CD4-positive, alpha-beta memory T cell (primary cell): Measurements from ENCODE around the gene JPH2. TPM values are rescaled to one million over a fixed set of nuclear protein-coding genes. Genes with fewer than 3 reads are reported as not detected.
A peak's percentile ranks its signal among the peaks of the same experiment; 100 is the strongest.

Source experiments
- CTCF ChIA-PET: fragments of 350-600 bp; sonication (Branson Sonifier 250); formaldehyde crosslinking; loops from one replicate; lab custom pipeline; 2021; ENCODE audit warnings: inconsistent platforms; ENCODE audit not compliant: partially characterized antibody; lab: Charles Lee
- POLR2A ChIA-PET: fragments of 350-600 bp; sonication (Branson Sonifier 250); formaldehyde crosslinking; loops from one replicate; lab custom pipeline; 2021; ENCODE audit not compliant: partially characterized antibody; lab: Charles Lee
- DNase-seq, 5 donors: peaks; one replicate each; pipeline versions ENCODE4 v3.0.0 to v3.0.0-alpha.2; 2020 to 2022; ENCODE audit warnings: mixed read lengths in 1 of 5
- H3K27ac ChIP-seq: one replicate; pipeline ENCODE4 v1.7.0; 2013; ENCODE audit warnings: low read depth, low read length
- H3K27me3 ChIP-seq: 2 replicates; pipeline ENCODE4 v1.7.0; 2013; ENCODE audit warnings: mild to moderate bottlenecking, low read length, moderate library complexity; ENCODE audit not compliant: insufficient read depth
- H3K36me3 ChIP-seq: 2 replicates; pipeline ENCODE4 v1.7.0; 2013; ENCODE audit warnings: mild to moderate bottlenecking, low read length, moderate library complexity; ENCODE audit not compliant: insufficient read depth
- H3K4me1 ChIP-seq: 2 replicates; pipeline ENCODE4 v1.7.0; 2013; ENCODE audit warnings: mild to moderate bottlenecking, low read length, moderate library complexity; ENCODE audit not compliant: insufficient read depth
- H3K4me3 ChIP-seq, 2 donors: one replicate each; pipeline ENCODE4 v1.7.0; 2013; ENCODE audit warnings: low read length in 2 of 2, mild to moderate bottlenecking in 1 of 2
- H3K9me3 ChIP-seq, 2 donors: one replicate each; pipeline ENCODE4 v1.7.0; 2013; ENCODE audit warnings: low read length in 2 of 2, control low read depth in 1 of 2; ENCODE audit not compliant: control insufficient read depth in 1 of 2
- H3K27ac Mint-ChIP-seq, 7 donors: one replicate each; pipeline ENCODE4 v1.8.0; 2020 to 2021; ENCODE audit warnings: mixed read lengths in 7 of 7, mild to moderate bottlenecking in 6 of 7, inconsistent platforms in 3 of 7, moderate library complexity in 3 of 7
- H3K27me3 Mint-ChIP-seq, 2 donors: one replicate each; pipeline ENCODE4 v1.8.0; 2020 to 2021; ENCODE audit warnings: mixed read lengths in 2 of 2
- H3K36me3 Mint-ChIP-seq, 2 donors: one replicate each; pipeline ENCODE4 v1.8.0; 2020 to 2021; ENCODE audit warnings: mixed read lengths in 2 of 2, inconsistent platforms in 1 of 2, mild to moderate bottlenecking in 1 of 2
- H3K4me1 Mint-ChIP-seq, 4 donors: one replicate each; pipeline ENCODE4 v1.8.0; 2020 to 2021; ENCODE audit warnings: mixed read lengths in 4 of 4, mild to moderate bottlenecking in 1 of 4
- H3K4me3 Mint-ChIP-seq, 8 donors: one replicate each; pipeline ENCODE4 v1.8.0; 2020 to 2021; ENCODE audit warnings: mixed read lengths in 8 of 8, mild to moderate bottlenecking in 7 of 8, moderate library complexity in 6 of 8, inconsistent platforms in 3 of 8
- H3K9me3 Mint-ChIP-seq, 8 donors: one replicate each; pipeline ENCODE4 v1.8.0; 2020 to 2021; ENCODE audit warnings: mixed read lengths in 8 of 8, mild to moderate bottlenecking in 5 of 8, inconsistent platforms in 3 of 8, moderate library complexity in 1 of 8
- intact Hi-C: fragments of 100-400 bp; cut with micrococcal nuclease; formaldehyde crosslinking; loops from one replicate; pipeline ENCODE4 v1.15.1; 2023
- polyA plus RNA-seq, 2 donors: library from polyadenylated mRNA; unstranded; fragments of 300-500 nt; fragmentation: Illumina TruSeq; gene quantifications; one replicate each; pipeline ENCODE4 v1.2.3, GENCODE V29; 2021
- total RNA-seq, 2 experiments: library from RNA; stranded (reverse); gene quantifications; one replicate each; pipeline ENCODE4 v1.2.3, GENCODE V29; 2021

The JPH2 gene
- total and polyA plus RNA-seq, 4 experiments from 2014 or later = not detected

- Histone ChIP-seq H3K9me3 (no peaks in the 10 kb centered on the region), H3K36me3 (no peaks in the 10 kb centered on the region), H3K27me3 (no peaks in the 10 kb centered on the region), H3K27ac (no peak overlapping the region), H3K4me1 (no peaks in the 10 kb centered on the region), H3K4me3 (no peak overlapping the region)
- ChIA-PET CTCF (no interaction called here), POLR2A (no interaction called here)
- peaks cover 26 to 33% of the 10 kb centered on the region in 2 donors for H3K27me3 Mint-ChIP-seq
- H3K27ac Mint-ChIP-seq = no peak overlapping the region
- intact Hi-C loops = no loop called here
- H3K9me3 Mint-ChIP-seq = peaks cover 0 to 3% (median under 1%) of the 10 kb centered on the region in 8 donors
- H3K4me1 Mint-ChIP-seq = no peaks in the 10 kb centered on the region
- no peak overlapping the region for H3K4me3 Mint-ChIP-seq
- DNase-seq = no peak
- H3K36me3 Mint-ChIP-seq = no peaks in the 10 kb centered on the region
Observed at GRCh38 chr20:44095831-44096230, 91.2 kb downstream of the JPH2 start.

DNA sequence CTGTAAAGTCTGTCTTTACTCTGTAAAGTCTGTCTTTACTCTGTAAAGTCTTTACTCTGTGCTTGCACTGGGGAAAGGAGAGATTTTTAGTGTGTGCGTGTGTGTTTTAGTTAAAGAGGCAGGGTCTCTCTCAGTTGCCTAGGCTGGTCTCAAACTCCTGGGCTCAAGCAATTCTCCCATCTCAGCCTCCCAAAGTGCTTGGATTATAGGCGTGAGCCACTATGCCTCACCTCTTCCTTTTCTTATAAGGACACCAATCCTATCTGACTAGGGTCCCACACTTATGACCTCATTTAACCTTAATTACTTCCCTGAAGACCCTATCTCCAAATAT is 93.8 kb downstream of the JPH2 start:
- no peaks in the 10 kb centered on the region for H3K4me1 ChIP-seq
- intact Hi-C loops = no loop called here
- H3K27me3 ChIP-seq = no peaks in the 10 kb centered on the region
- no peak overlapping the region for H3K27ac ChIP-seq
- Mint-ChIP-seq H3K9me3 (no peaks in the 10 kb centered on the region), H3K27ac (no peak overlapping the region), H3K36me3 (no peaks in the 10 kb centered on the region), H3K27me3 (peaks cover 18 to 23% of the 10 kb centered on the region in 2 donors), H3K4me3 (no peak overlapping the region), H3K4me1 (no peaks in the 10 kb centered on the region)
- ChIA-PET CTCF (no interaction called here), POLR2A (no interaction called here)
- H3K9me3 ChIP-seq = no peaks in the 10 kb centered on the region
- DNase-seq = no peak
- H3K4me3 ChIP-seq = no peak overlapping the region
- no peaks in the 10 kb centered on the region for H3K36me3 ChIP-seq

DNA sequence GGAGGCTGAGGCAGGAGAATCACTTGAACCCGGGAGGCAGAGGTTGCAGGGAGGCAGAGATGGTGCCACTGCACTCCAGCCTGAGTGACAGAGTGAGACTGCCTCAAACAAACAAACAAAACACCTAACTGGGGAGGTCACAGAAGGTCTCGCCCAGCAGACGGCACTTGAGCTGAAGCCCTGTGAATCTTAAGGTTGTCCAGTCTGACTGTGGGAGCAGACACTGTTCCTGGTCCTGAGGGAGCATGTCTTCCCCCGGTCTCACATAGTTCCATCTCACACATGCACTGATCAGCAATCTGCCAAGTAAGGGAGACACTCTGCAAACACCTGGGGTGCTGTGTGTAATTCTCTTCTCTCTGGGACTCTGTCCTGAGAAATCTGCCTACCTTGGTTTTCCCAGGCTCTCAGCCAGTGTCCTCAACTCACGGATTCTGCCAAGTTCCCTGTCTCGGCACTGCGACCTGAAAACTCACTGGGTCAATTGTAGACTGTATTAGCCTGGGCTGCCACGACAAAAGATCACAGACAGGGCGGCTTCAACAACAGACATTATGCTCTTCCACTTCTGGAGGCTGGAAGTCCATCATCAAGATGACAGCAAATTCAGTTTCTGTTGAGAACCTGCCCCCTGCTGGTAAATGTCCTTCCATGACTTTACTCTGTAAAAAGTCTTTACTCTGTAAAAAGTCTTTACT is 94.3 kb downstream of the JPH2 start:
- Mint-ChIP-seq H3K27ac (peak overlapping the region in 1 of 7 donors; percentile 59), H3K36me3 (no peaks in the 10 kb centered on the region), H3K27me3 (peaks cover 17 to 20% of the 10 kb centered on the region in 2 donors), H3K4me3 (no peak overlapping the region), H3K9me3 (no peaks in the 10 kb centered on the region), H3K4me1 (no peaks in the 10 kb centered on the region)
- H3K4me1 ChIP-seq = no peaks in the 10 kb centered on the region
- H3K27ac ChIP-seq = no peak overlapping the region
- intact Hi-C loops = no loop called here
- H3K36me3 ChIP-seq = no peaks in the 10 kb centered on the region
- ChIA-PET CTCF (interaction anchor here (0.7 to 2.3 kb wide), 4 partner anchors 9 to 342 kb away, joined by 3 to 11 read pairs (median 4); no protein-coding TSS in a partner anchor), POLR2A (no interaction called here)
- DNase-seq = peak in 3 of 5 donors; percentile 17 to 27 (median 17)
- H3K4me3 ChIP-seq = no peak overlapping the region
- no peaks in the 10 kb centered on the region for H3K9me3 ChIP-seq
- no peaks in the 10 kb centered on the region for H3K27me3 ChIP-seq

DNA sequence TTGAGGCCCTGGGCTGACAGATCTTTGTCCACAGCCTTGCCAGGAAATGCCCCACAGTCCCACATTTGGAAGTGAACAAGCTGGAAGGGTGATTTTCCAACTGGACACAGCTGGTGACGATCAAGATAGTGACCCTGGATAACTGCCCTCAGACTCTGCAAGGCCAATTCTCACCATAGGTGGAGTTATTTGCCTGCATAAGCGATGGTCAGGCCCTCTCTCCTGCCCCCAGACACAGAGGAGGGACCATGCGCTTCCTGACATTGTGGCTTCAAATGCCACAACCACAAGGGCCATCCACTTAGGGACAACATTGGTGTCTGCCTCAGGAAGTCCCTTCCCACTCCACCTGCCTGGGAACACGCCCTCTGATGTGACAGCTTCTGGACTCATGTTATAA is 96.0 kb downstream of the JPH2 start:
- Histone ChIP-seq H3K4me3 (no peak overlapping the region), H3K27ac (no peak overlapping the region), H3K27me3 (no peaks in the 10 kb centered on the region), H3K36me3 (no peaks in the 10 kb centered on the region), H3K9me3 (no peaks in the 10 kb centered on the region), H3K4me1 (no peaks in the 10 kb centered on the region)
- Mint-ChIP-seq H3K27ac (peak overlapping the region in 1 of 7 donors; percentile 29), H3K4me1 (no peaks in the 10 kb centered on the region), H3K9me3 (no peaks in the 10 kb centered on the region), H3K4me3 (no peak overlapping the region), H3K36me3 (no peaks in the 10 kb centered on the region), H3K27me3 (peaks cover 15% of the 10 kb centered on the region in 2 donors)
- ChIA-PET CTCF (interaction anchor here (2.3 kb wide), 1 partner anchor 340 kb away, joined by 11 read pairs; no protein-coding TSS in a partner anchor), POLR2A (no interaction called here)
- no peak for DNase-seq
- intact Hi-C loops = no loop called here

- CTCF ChIA-PET = interaction anchor here (1.0 to 1.6 kb wide), 2 partner anchors 10 to 339 kb away, joined by 3 to 12 read pairs; no protein-coding TSS in a partner anchor
- Mint-ChIP-seq H3K4me1 (no peaks in the 10 kb centered on the region), H3K4me3 (no peak overlapping the region), H3K9me3 (no peaks in the 10 kb centered on the region), H3K27me3 (peaks cover 11 to 12% of the 10 kb centered on the region in 2 donors), H3K36me3 (no peaks in the 10 kb centered on the region), H3K27ac (no peak overlapping the region)
- intact Hi-C loops = no loop called here
- H3K9me3 ChIP-seq = no peaks in the 10 kb centered on the region
- no peaks in the 10 kb centered on the region for H3K27me3 ChIP-seq
- no peak overlapping the region for H3K27ac ChIP-seq
- no peak overlapping the region for H3K4me3 ChIP-seq
- POLR2A ChIA-PET = no interaction called here
- no peak for DNase-seq
- H3K4me1 ChIP-seq = no peaks in the 10 kb centered on the region
- no peaks in the 10 kb centered on the region for H3K36me3 ChIP-seq
Observed at GRCh38 chr20:44089987-44090674, 96.9 kb downstream of the JPH2 start.

- ChIA-PET CTCF (no interaction called here), POLR2A (no interaction called here)
Observed at GRCh38 chr20:44087857-44088120, 99.2 kb downstream of the JPH2 start.

DNA sequence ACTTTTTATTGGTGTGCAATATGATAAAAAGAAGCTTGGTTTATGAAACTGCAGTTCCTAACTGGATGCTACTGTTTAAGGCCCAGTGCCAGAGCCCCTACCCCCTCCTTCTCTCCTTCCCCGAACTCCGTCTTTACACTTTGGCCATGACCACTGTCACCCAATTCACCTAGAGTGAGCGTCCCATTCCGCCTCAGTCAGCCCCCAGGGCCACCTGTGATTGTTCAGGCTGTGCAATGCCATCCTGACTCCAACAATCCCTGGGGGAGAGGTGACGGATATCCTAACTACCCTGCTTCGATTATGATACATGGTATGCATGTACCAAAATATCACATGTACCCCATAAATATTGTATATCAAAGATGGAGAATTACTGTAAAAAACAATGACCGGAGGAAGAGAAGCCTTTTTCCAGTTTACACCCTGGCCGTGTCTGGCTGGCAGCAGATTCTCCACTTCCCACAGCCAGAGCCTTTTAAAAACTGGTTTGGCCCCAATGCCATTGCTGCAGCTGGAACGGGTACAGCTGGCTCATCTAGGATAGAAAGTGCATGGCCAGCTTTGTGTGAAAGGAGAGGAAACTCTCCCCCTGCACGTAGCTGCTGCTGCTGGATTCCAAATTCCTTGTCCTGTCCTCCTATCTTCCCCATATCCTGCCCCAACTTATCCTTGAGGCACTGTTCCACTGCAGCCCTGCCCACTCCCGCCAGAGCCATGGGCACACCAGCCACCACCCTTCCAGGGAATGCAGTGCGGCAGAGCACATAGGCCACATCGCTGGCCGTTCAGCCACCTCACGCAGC is 99.7 kb downstream of the JPH2 start:
- Mint-ChIP-seq H3K4me1 (no peaks in the 10 kb centered on the region), H3K4me3 (no peak overlapping the region), H3K27ac (no peak overlapping the region), H3K27me3 (peaks cover 1 to 3% of the 10 kb centered on the region in 2 donors), H3K36me3 (no peaks in the 10 kb centered on the region), H3K9me3 (no peaks in the 10 kb centered on the region)
- H3K27me3 ChIP-seq = no peaks in the 10 kb centered on the region
- no peak for DNase-seq
- H3K9me3 ChIP-seq = no peaks in the 10 kb centered on the region
- H3K36me3 ChIP-seq = no peaks in the 10 kb centered on the region
- H3K27ac ChIP-seq = no peak overlapping the region
- ChIA-PET CTCF (no interaction called here), POLR2A (no interaction called here)
- no peaks in the 10 kb centered on the region for H3K4me1 ChIP-seq
- H3K4me3 ChIP-seq = no peak overlapping the region
- intact Hi-C loops = no loop called here

More at GRCh38 chr20:44087857-44088120, 99.2 kb downstream of the JPH2 start:
- intact Hi-C loops = no loop called here
- Histone ChIP-seq H3K27me3 (no peaks in the 10 kb centered on the region), H3K36me3 (no peaks in the 10 kb centered on the region), H3K4me3 (no peak overlapping the region), H3K27ac (no peak overlapping the region), H3K9me3 (no peaks in the 10 kb centered on the region), H3K4me1 (no peaks in the 10 kb centered on the region)
- Mint-ChIP-seq H3K27me3 (peaks cover 2 to 5% of the 10 kb centered on the region in 2 donors), H3K36me3 (no peaks in the 10 kb centered on the region), H3K9me3 (no peaks in the 10 kb centered on the region), H3K27ac (no peak overlapping the region), H3K4me1 (no peaks in the 10 kb centered on the region), H3K4me3 (no peak overlapping the region)
- DNase-seq = no peak
